HG03108 (cell line): ENCODE measurements around the gene MEIS3.

Experiments
- ATAC-seq: cut with Tn5 transposase; IDR thresholded peaks from one replicate; pipeline ENCODE4 v1.9.1; 2021; ENCODE audit warnings: moderate library complexity; ENCODE audit not compliant: unreplicated experiment

MEIS3 gene

GRCh38 chr19:47419030-47419783 lies at the start of gene MEIS3:
MEIS3 (minus strand) TSS chr19:47419527; CDS start chr19:47419081, 446 bp downstream.
- ATAC-seq: no peak

- no peak for ATAC-seq
Observed at GRCh38 chr19:47467914-47468313, 48.6 kb upstream of the MEIS3 start.

- ATAC-seq: no peak
Observed at GRCh38 chr19:47465957-47466356, 46.6 kb upstream of the MEIS3 start.

DNA sequence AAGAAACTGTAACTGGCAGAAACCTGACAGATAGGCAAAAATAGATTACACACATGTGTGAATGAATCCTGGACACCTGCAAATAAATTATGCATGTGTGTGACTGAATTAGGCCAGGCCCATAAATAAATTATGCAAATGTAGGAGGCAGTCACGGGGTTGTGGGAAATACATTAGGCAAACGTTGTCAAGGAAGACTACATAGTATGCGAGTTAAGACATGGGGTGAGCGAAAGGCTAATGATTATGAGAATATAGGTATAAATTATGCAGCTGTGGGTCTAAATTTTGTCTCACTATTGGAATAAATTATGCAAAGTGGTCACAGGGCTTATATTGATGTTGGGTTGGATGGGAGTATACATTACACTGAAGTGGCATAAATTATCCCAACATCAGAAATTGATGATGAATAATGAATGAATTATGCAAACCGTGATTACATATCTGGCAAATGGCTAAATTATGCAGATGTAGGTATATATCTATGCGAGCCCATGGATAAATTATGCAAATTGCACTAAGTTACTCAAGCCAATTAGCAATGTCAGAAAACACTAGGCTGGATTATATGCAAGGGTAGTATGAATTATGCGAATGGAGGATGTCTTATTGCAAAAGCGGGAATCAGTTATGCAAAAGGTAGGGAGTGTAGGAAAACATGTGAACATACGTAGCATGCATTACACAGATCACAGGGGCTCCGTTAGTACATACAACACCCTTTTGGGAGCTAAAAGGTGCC lies 45.5 kb upstream of the MEIS3 start:
- no peak for ATAC-seq

DNA sequence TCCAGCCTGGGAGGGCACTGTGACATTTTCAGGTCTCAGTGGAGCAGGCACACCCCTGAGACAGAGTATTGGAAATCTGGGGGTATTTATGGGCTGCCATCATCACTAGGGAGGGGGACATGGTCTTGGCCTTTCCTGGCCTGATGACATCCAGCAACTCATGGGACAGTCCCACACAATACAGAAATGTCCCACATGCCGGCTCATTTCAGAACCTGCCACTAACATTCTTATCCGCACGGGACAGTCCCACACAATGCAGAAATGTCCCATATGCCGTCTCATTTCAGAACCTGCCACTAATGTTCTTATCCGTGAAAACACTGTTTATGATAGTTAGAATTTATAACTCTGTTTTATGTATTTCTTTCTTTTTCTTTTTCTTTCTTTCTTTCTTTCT lies 42.5 kb upstream of the MEIS3 start:
- no peak for ATAC-seq

DNA sequence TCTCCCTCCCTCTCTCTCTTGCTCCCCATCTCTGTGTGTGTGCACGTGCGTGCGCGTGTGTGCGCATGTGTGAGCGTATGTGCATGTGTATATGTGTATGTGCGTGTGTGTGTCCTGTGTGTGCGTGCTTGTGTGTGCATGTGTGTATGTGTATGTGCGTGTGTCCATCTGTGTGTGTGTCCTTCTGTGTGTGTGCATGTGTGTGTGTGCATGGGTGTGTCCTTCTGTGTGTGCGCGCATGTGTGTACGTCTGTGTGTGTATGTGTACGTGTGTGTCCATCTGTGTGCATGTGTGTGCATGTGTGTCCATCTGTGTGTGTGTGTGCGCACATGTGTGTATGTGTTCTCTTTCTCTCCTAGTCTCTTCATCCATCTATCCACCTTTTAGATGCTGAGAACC lies 40.1 kb upstream of the MEIS3 start:
- no peak for ATAC-seq

DNA sequence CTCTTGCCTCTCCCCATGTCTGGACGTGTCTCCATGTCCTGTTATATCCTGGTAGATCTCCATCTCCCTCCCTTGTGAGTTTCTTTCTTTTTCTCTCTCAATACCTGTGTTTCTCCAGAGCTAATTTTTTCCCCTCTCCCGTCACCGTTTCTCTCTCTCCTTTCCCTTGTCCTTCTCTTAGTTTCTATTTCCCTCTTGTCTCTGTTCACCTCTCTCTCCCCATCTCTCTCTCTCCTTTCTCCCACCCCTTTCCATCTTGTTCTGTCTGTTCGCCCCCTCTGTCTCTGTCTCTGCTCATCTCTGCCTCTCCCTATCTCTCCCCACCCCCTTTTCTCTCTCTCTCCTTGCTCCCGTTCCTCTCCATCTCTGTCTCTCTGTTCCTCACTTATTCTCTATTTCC lies 39.3 kb upstream of the MEIS3 start:
- ATAC-seq: no peak

GRCh38 chr19:47456721-47457474 lies 37.6 kb upstream of the MEIS3 start:
- ATAC-seq: no peak

GRCh38 chr19:47450478-47450877 lies 31.2 kb upstream of the MEIS3 start:
- ATAC-seq: no peak

- no peak for ATAC-seq
Observed at GRCh38 chr19:47448360-47448727, 29.0 kb upstream of the MEIS3 start.

DNA sequence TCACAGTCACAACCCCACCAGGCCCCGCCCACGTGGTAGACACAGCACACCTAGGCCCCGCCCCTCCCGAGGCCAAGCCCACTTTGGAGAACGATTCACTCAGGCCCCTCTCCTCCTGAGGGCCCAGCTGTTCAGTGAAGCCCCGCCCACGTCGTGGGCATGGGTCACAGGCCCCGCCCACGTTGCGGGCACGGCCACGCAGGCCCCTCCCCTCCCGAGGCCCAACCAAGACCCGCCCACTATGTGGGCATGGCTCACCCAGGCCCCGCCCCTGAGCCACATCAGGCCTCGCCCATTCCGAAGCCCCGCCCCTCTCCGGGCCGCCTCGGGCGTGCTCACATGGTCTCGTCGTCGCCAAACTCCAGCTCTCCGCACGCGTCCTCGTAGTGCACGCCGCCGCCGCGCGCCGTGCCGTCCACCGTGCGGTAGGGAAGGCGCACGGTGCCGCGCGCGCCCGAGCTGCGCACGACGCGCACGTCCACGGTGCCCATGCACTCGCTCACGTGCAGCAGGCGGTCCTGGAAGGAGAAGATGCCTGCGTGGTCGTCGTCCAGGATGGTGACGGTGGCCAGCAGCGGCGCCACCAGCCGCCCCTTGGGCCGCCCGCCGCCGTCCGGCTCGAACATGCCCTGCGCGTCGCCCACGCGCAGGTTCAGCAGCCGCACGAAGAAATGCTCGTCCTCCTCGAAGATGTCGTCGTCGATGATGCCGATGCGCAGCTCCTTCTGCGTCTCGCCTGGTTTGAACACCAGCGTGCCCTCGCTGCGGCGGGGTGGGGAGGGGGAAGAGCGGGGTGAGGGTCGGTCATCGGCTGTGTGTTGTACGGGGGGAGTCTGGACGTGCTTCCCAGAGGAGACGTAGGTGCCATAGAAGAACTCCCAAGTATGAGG lies 28.4 kb upstream of the MEIS3 start:
- ATAC-seq: no peak

GRCh38 chr19:47446534-47447469 lies 27.5 kb upstream of the MEIS3 start:
- ATAC-seq: no peak

DNA sequence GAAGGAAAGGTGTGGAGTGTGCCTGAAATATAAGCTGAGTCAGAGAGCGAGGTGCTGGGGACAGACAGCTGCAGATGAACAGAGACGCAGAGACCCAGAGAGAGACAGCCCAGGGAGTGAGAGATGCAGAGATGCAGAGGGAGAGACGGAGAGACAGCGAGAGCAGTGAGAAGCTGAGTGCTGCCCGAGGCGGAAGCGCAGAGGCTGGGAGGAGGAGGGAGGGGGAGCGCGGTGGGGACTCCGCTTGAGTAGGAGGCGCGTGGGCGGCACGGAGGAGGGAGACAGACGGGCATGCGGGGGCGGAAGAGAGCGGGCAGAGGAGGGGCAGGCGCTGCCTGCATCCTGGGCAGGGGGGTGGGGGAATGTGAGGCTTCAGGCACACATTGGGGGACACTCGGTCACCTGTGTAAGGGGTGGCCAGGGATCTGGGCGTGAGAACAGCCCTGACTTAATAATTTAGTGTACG lies 26.6 kb upstream of the MEIS3 start:
- ATAC-seq: no peak

DNA sequence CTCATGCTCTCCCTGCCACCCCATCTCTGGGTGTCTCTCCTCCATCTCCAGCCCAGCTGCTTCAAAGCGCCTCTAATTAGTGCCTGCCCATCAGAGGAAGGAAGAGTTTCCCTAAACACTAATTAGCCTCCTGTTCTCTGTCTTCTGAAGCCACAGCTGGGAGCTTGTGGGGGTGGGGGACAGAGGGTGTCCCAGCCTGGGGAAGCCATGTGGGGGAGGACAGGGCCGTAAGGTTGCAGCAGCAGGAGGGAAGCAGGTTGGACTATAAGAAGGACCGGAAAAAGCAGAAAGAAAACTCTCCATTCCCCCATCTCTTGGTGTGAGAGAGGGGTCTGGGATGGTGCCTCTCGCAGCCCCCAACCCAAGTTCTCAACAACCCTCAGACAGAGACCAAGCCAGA lies 26.2 kb upstream of the MEIS3 start:
- ATAC-seq: no peak

DNA sequence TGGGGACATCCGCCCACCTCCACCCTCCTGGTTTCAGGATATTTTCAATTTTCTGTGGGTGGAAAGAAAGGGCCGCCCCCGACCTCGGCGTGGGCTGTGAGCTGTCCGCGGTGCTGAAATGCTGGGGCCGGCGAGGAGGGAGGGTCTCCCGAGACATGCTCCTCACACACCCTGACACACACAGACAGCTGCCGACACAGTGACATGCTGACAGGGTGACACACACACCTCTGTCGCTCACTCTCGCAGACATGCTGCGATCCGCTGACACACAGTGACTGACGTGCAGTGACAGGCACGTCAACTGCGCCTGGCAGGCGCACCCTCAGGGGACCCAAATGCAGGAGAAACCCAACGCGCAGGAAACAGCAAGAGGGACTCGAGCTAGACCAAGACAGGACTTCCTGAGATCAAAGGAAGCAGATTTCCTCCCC lies 25.1 kb upstream of the MEIS3 start:
- no peak for ATAC-seq

DNA sequence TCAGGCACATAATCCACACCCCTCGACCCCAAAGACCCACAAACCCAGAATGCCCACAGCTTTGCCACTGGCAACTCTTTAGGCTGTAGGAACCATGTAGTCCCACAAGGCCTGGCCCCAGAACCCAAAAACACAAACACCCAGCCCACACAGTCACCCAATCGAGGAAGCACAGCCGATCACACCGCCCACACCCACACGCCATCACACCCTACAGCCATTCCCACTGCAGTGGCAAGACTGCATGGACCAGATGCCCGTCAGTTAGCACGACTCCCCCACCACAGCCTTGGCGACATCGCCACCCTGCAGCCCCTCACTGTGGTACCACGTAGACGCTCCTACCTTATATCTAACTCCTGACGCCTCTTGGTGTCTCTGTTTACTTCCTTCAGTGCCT lies 24.0 kb upstream of the MEIS3 start:
- ATAC-seq: no peak

- ATAC-seq: no peak
Observed at GRCh38 chr19:47438793-47439220, 19.5 kb upstream of the MEIS3 start.

DNA sequence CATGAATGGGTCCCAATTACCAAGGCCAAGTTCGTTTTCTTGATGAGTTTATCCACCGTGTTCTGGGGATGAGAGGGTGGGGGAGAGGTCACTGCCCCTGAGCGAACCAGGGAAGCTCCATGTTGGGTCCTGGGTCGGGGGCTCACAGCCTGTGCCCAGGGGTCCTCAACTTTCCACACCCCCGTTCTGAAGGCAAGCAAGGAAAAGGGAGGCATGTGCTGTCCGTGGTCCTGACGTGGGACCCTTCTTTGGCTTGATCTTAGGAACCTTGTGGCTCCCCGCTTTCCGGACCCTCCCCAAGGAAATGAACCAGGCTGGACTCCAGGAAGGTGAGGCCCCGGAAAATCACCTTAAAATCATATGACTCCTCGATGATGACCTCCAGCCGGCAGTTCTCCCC lies 18.2 kb upstream of the MEIS3 start:
- ATAC-seq: no peak

DNA sequence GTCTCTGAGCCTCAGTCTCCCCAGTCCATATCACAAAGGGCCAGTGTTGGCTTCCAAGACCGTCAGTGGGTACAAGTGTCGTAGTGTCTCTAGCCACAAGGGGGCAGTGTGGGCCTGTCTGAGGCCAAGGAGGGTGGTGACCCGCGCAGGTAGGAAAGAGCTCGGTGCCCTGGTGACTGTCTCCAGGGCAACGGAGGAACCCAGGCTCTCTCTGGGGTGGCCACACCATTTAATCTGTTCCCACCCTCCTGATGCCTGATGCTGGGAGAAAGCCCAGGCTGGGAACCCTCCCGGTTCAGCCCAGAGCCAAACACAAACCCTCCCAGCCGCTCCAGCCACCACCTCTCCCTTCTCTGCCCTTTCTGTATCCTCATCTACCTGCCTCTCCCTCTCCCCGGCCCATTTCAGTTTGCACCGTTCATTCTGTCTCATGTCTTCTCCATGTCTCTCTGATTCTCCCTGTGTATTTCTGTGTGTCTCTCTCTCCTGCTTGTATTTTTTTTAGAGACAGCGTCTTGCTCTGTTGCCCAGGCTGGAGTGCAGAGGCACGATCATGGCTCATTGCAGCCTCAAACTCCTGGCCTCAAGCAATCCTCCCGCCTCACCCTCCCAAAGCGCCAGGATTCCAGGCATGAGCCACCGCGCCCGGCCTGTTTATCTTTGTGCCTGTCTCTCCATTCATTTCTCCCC lies 17.5 kb upstream of the MEIS3 start:
- ATAC-seq: no peak
